Mesenchymal stem cell (in vitro differentiated cells and primary cell): ENCODE data around the gene COL6A1.
A peak's percentile ranks its signal among the peaks of the same experiment; 100 is the strongest.

Source experiments
- DNase-seq: peaks from one replicate; pipeline ENCODE4 v3.0.0-alpha.2; 2013
- H2AFZ ChIP-seq: one replicate; pipeline ENCODE4 v1.6.1; 2013; ENCODE audit warnings: low read depth, mild to moderate bottlenecking, control low read depth, inconsistent platforms, low read length, moderate library complexity
- H2AK5ac ChIP-seq: 2 replicates; pipeline ENCODE4 v1.6.1; 2013; ENCODE audit warnings: low read length, moderate library complexity, mild to moderate bottlenecking, inconsistent platforms; ENCODE audit not compliant: severe bottlenecking
- H2BK120ac ChIP-seq: one replicate; pipeline ENCODE4 v1.6.1; 2013; ENCODE audit warnings: low read depth, mild to moderate bottlenecking, inconsistent platforms, low read length, moderate library complexity
- H2BK12ac ChIP-seq, 2 experiments: one replicate each; pipeline ENCODE4 v1.6.1; 2013; ENCODE audit warnings: inconsistent platforms in 2 of 2, low read length in 2 of 2, mild to moderate bottlenecking in 2 of 2, moderate library complexity in 2 of 2, control low read depth in 1 of 2
- H2BK15ac ChIP-seq: one replicate; pipeline ENCODE4 v1.6.1; 2013; ENCODE audit warnings: mild to moderate bottlenecking, low read depth, inconsistent platforms; ENCODE audit not compliant: poor library complexity, severe bottlenecking
- H2BK5ac ChIP-seq: 2 replicates; pipeline ENCODE4 v1.6.1; 2013; ENCODE audit warnings: low read depth, mild to moderate bottlenecking, low read length, control low read depth, inconsistent platforms; ENCODE audit not compliant: poor library complexity, severe bottlenecking
- H3K14ac ChIP-seq, 2 experiments: one replicate each; pipeline ENCODE4 v1.6.1; 2013; ENCODE audit warnings: inconsistent platforms in 2 of 2, low read length in 2 of 2, control low read depth in 1 of 2, mild to moderate bottlenecking in 1 of 2, moderate library complexity in 1 of 2
- H3K18ac ChIP-seq, 2 experiments: one replicate each; pipeline ENCODE4 v1.6.1; 2013; ENCODE audit warnings: inconsistent platforms in 2 of 2, low read length in 2 of 2, control low read depth in 1 of 2, low read depth in 1 of 2, mild to moderate bottlenecking in 1 of 2
- H3K23ac ChIP-seq, 2 experiments: one replicate each; pipeline ENCODE4 v1.6.1; 2013; ENCODE audit warnings: inconsistent platforms in 2 of 2, low read length in 2 of 2, mild to moderate bottlenecking in 2 of 2, moderate library complexity in 2 of 2, control low read depth in 1 of 2
- H3K27ac ChIP-seq: 2 replicates; pipeline ENCODE4 v1.5.1; 2013; ENCODE audit warnings: mild to moderate bottlenecking, moderate library complexity, low read length, control low read depth, inconsistent platforms; ENCODE audit not compliant: poor library complexity, severe bottlenecking
- H3K27me3 ChIP-seq, 2 experiments: 2 replicates each; pipeline versions ENCODE4 v1.6.1 to v1.7.0; 2013; ENCODE audit warnings: low read length in 2 of 2, mild to moderate bottlenecking in 2 of 2, moderate library complexity in 2 of 2, control low read depth in 1 of 2, inconsistent platforms in 1 of 2; ENCODE audit not compliant: control insufficient read depth in 1 of 2, insufficient read depth in 1 of 2
- H3K36me3 ChIP-seq, 2 experiments: 2 replicates each; pipeline versions ENCODE4 v1.6.1 to v1.7.0; 2013; ENCODE audit warnings: low read length in 2 of 2, control low read depth in 1 of 2, inconsistent platforms in 1 of 2, low read depth in 1 of 2, mild to moderate bottlenecking in 1 of 2; ENCODE audit not compliant: insufficient read depth in 2 of 2, control insufficient read depth in 1 of 2
- H3K4ac ChIP-seq, 2 experiments: one replicate each; pipeline ENCODE4 v1.6.1; 2013; ENCODE audit warnings: inconsistent platforms in 2 of 2, low read length in 2 of 2, mild to moderate bottlenecking in 2 of 2, moderate library complexity in 2 of 2, control low read depth in 1 of 2, low read depth in 1 of 2
- H3K4me1 ChIP-seq: 2 replicates; pipeline ENCODE4 v1.6.1; 2013; ENCODE audit warnings: low read depth, low read length, control low read depth; ENCODE audit not compliant: control insufficient read depth, insufficient read depth
- H3K4me2 ChIP-seq: 2 replicates; pipeline ENCODE4 v1.6.1; 2013; ENCODE audit warnings: low read length, mild to moderate bottlenecking, inconsistent platforms; ENCODE audit not compliant: poor library complexity, severe bottlenecking
- H3K4me3 ChIP-seq, 2 experiments: 2 replicates each; pipeline versions ENCODE4 v1.5.1 to v1.7.0; 2013; ENCODE audit warnings: low read length in 2 of 2, mild to moderate bottlenecking in 2 of 2, control low read depth in 1 of 2, low read depth in 1 of 2; ENCODE audit not compliant: insufficient read depth in 1 of 2
- H3K79me1 ChIP-seq: replicated peaks from 2 replicates; pipeline ENCODE4 v1.6.1; 2013; ENCODE audit warnings: mild to moderate bottlenecking, control low read depth, low read length, inconsistent platforms; ENCODE audit not compliant: poor library complexity, severe bottlenecking
- H3K9ac ChIP-seq: 2 replicates; pipeline ENCODE4 v1.7.0; 2013; ENCODE audit warnings: mild to moderate bottlenecking, low read length, moderate library complexity
- H3K9me3 ChIP-seq: 2 replicates; pipeline ENCODE4 v1.7.0; 2013; ENCODE audit warnings: mild to moderate bottlenecking, low read length; ENCODE audit not compliant: control insufficient read depth
- H4K8ac ChIP-seq: one replicate; pipeline ENCODE4 v1.6.1; 2013; ENCODE audit warnings: inconsistent platforms, mild to moderate bottlenecking, low read length, moderate library complexity
- H4K91ac ChIP-seq: one replicate; pipeline ENCODE4 v1.6.1; 2013; ENCODE audit warnings: mild to moderate bottlenecking, low read length, inconsistent platforms
- WGBS: methylation state at CpG from one replicate; pipeline ENCODE4 v1.1.7; 2013; ENCODE audit warnings: mixed read lengths; 5-methylcytosine and 5-hydroxymethylcytosine counted together

COL6A1 gene

DNA sequence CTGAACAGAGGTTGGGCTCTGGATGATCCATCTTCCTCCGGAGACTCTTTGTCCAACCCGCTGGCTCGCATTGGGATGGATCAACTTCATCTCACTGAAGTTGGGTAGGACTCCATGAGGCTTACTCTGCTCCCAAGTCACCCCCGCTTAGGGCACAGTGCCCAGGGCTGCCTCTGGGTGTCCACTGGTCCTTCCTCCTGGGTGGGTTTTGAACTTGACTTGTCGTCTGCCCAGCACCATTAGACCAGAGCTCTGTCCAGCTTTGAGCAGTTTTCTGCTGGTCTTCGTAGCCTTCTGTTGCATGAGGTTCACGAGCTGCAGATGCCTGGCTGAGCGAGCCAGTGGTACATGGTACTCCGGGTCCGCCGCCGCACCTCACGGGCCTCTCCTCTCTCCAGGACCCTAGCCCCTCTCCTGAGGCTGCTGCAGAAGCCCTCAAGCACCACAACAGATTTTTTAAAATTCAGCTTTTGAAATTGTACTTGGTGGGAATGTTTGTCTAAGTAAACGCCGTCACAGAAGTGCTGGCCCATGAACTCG, 33.8 kb upstream of the COL6A1 start:
- DNase-seq: no peak
- no peak overlapping the region for H4K8ac ChIP-seq
- H3K4me2 ChIP-seq: no peak overlapping the region
- H3K9ac ChIP-seq: no peak overlapping the region
- no peak overlapping the region for H4K91ac ChIP-seq
- no peak overlapping the region for H2BK12ac ChIP-seq
- no peak overlapping the region for H2BK15ac ChIP-seq
- no peaks in the 10 kb centered on the region for H3K79me1 ChIP-seq
- no peak overlapping the region for H2BK120ac ChIP-seq
- peaks cover 11% of the 10 kb centered on the region for H3K4me1 ChIP-seq
- no peak overlapping the region for H3K4ac ChIP-seq
- H2AFZ ChIP-seq: no peak overlapping the region
- H3K36me3 ChIP-seq: no peaks in the 10 kb centered on the region
- no peak overlapping the region for H3K18ac ChIP-seq
- H3K9me3 ChIP-seq: no peaks in the 10 kb centered on the region
- H3K27me3 ChIP-seq: peaks cover 0 to 5% of the 10 kb centered on the region in 2 experiments
- H3K4me3 ChIP-seq: no peak overlapping the region
- H2AK5ac ChIP-seq: no peak overlapping the region
- no peak overlapping the region for H3K23ac ChIP-seq
- no peak overlapping the region for H3K27ac ChIP-seq
- 96% methylated on average over 12 of the region's 16 CpGs for WGBS
- H2BK5ac ChIP-seq: no peak overlapping the region
- H3K14ac ChIP-seq: no peak overlapping the region

DNA sequence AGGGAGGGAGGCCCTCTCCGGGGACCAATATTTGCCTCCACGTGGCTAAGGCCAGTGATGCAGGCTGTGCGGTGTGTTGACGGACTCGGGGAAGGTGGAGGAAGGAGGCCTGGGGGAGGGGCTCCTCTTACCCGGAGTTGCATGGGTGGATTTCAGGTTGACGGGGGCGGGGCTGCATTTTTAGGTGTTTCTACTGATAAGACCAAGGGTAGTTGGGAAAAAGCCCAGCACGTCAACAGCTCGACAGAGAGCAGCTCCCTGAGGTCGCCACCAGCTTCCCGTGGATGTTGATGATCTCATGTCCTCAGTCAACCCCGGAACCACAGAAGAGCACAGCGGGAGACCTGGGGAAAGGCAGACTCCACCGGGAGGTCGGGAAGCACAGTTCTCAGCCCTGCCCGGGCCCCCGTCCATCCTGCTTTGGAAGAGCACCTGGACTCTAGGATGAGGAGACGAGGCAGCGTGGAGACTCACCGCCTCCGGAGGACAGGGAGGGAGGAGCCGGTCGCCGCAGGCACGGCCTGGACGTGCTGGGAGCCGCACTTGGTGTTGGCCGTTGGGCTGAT, 32.9 kb upstream of the COL6A1 start:
- 74% methylated on average over 28 of the region's 29 CpGs for WGBS
- Histone ChIP-seq H3K27ac (no peak overlapping the region), H3K27me3 (peaks cover 0 to 5% of the 10 kb centered on the region in 2 experiments), H4K91ac (no peak overlapping the region), H2BK5ac (no peak overlapping the region), H3K9ac (no peak overlapping the region), H3K4me2 (no peak overlapping the region), H2BK120ac (no peak overlapping the region), H4K8ac (no peak overlapping the region), H3K79me1 (no peaks in the 10 kb centered on the region), H3K9me3 (no peaks in the 10 kb centered on the region), H3K4ac (no peak overlapping the region), H2BK15ac (no peak overlapping the region), H3K4me1 (peaks cover 13% of the 10 kb centered on the region), H3K18ac (no peak overlapping the region), H3K14ac (no peak overlapping the region), H2AFZ (no peak overlapping the region), H3K36me3 (no peaks in the 10 kb centered on the region), H2AK5ac (no peak overlapping the region), H3K4me3 (peak overlapping the region in 1 of 2 experiments; percentile 14), H3K23ac (no peak overlapping the region), H2BK12ac (no peak overlapping the region)
- no peak for DNase-seq

DNA sequence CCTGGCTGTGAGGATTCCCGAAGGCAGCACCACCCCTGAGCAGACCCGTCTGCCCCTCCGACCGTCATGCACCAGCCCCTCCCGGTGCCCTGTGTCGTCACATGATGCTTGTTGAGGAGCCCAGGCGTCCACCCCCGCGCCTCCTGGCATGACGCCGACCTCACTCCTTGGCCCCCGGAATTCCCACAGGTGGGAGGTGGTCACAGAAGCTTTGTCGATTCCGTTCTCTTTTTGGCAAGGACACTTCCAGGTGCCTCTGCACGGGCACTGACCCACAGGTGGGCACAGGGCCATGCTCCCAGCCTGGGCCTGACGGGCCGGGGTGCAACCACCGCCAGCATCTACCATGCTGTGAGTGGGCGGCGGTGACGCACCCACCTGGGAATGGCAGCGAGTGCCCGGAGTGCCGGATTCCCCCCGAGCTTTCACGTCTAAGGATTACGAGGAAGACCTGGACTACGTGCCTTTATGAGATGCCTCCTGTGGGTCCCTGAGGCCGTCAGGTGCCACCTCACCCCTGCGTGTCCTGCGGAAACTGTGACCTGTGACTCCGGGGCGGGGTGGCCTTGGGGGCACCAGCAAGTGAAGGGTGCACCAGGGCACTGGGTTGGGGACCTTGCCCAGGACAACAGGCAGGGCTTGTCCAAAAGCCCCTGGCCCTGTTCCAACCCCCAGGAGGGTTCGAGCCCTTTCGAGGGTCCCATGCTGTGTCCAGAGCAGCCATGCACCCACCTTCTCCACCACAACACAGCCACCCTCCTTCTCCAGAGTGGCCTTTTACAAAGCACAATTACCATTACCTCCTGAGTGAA, 31.4 kb upstream of the COL6A1 start:
- peak overlapping the region in 1 of 2 experiments; percentile 33 for H2BK12ac ChIP-seq
- peak overlapping the region; percentile 18 for H3K4me2 ChIP-seq
- no peak overlapping the region for H4K8ac ChIP-seq
- H2AFZ ChIP-seq: no peak overlapping the region
- no peak overlapping the region for H3K23ac ChIP-seq
- peak overlapping the region; percentile 79 for H3K9ac ChIP-seq
- no peak overlapping the region for H3K4ac ChIP-seq
- WGBS: 89% methylated on average over 35 of the region's 35 CpGs
- H3K27me3 ChIP-seq: peaks cover 0 to 5% of the 10 kb centered on the region in 2 experiments
- no peak overlapping the region for H2BK15ac ChIP-seq
- H3K18ac ChIP-seq: peak overlapping the region in 1 of 2 experiments; percentile 70
- no peak overlapping the region for H2BK5ac ChIP-seq
- H3K4me3 ChIP-seq: peak overlapping the region in 1 of 2 experiments; percentile 62
- no peak overlapping the region for H2AK5ac ChIP-seq
- no peaks in the 10 kb centered on the region for H3K9me3 ChIP-seq
- H3K36me3 ChIP-seq: no peaks in the 10 kb centered on the region
- H3K27ac ChIP-seq: no peak overlapping the region
- peaks cover 14% of the 10 kb centered on the region for H3K4me1 ChIP-seq
- H3K79me1 ChIP-seq: no peaks in the 10 kb centered on the region
- no peak overlapping the region for H3K14ac ChIP-seq
- no peak overlapping the region for H2BK120ac ChIP-seq
- no peak overlapping the region for H4K91ac ChIP-seq
- DNase-seq: no peak
